Measurements from ENCODE around the gene PRKCG.

GRCh38 chr19:53910170-53910518 is 28.1 kb downstream of the PRKCG start:
- TF ChIP-seq EZH2phosphoT487 (IDR thresholded peaks at IDR 0.05; ENCODE audit: borderline replicate concordance, low read depth, low read length) (no peak), CTCF (conservative IDR thresholded peaks at IDR 0.05; ENCODE audit: low read length) (no peak)
